Ramos (cell line): ENCODE data around the gene ARPC4.
"Not testable (repeated sequence)": the region's sequence is repeated elsewhere in the genome, so short reads cannot be mapped to it uniquely, and the experiment has no call there.

Source experiments
- in situ Hi-C: fragments of 300-500 bp; cut with MboI; formaldehyde crosslinking; loops from one replicate; pipeline ENCODE4 v1.14.3; 2022; ENCODE audit warnings: low sequenced_read_pairs; ENCODE audit not compliant: unreplicated experiment

The ARPC4 gene

GRCh38 chr3:9847870-9848269 is 55.0 kb downstream of the ARPC4 start:
- in situ Hi-C loops: not testable (repeated sequence)

GRCh38 chr3:9848860-9849259 is 56.0 kb downstream of the ARPC4 start:
- in situ Hi-C loops: not testable (repeated sequence)

DNA sequence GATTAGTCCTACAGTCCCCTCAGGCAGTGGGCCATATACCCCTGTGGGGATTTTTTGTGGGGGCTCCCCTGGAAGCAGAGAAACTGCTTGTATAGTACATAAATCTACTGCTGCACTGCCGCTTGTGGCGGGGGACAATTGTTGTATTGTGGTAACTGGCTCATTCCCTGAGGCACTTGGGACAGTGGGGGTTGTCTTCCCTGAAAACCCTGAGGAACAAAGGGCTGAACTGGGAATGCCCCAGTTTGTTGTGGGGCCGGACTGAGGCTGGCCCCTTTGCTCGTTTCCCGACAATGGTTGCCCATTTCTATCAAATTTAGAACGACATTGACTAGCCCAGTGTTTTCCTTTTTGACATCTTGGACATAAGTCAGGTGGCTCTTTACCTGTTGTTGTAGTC is 58.5 kb downstream of the ARPC4 start:
- in situ Hi-C loops: not testable (repeated sequence)

DNA sequence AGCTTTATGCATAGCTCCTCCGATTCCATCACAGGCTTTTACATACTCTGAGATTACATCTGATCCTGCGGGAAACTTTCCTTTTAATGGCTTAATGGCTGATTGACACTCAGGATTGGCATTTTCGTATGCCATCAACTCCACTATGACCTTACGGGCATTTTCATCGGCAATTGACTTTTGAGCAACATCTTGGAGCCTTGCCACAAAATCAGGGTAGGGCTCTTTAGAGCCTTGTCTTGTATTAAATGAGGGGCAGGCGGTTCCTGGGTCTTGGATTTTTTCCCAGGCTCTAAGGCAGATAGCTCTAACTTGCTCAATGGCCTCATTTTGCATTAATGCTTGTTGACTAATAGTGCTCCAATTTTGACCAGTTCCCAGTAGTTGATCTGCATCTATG is 59.0 kb downstream of the ARPC4 start:
- in situ Hi-C loops: not testable (repeated sequence)

- in situ Hi-C loops: no loop called here
Measured at GRCh38 chr3:9852528-9852927, 59.6 kb downstream of the ARPC4 start.

- in situ Hi-C loops: not testable (repeated sequence)
Measured at GRCh38 chr3:9854291-9854940, 61.5 kb downstream of the ARPC4 start.

DNA sequence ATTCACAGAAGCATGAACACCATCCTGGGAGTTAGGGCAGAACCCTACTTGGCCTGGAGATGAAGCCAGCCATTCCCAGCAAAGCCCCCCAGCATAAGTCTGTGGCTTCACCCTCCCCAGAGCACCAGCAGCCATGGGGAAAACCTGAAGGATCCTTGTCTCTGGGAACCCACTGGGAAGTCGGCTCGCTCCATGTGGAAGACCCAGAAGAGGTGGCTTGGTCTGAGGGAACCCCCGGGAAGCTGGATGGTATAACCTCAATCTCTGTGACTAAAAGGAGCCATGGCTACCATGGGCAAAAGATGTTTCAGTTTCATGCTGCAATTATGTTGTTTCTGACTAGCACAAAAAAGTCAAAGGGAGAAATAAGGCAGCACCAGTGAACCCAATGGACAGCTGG is 62.7 kb downstream of the ARPC4 start:
- in situ Hi-C loops: no loop called here
